ENCODE results near the gene FAM98C.
A peak's percentile ranks its signal among the peaks of the same experiment; 100 is the strongest.
"Not testable (repeated sequence)": the region's sequence is repeated elsewhere in the genome, so short reads cannot be mapped to it uniquely, and the experiment has no call there.

FAM98C gene

GRCh38 chr19:38362076-38362945, 40.6 kb upstream of the FAM98C start:
- TF ChIP-seq PAX5 (IDR thresholded peaks at IDR 0.05; ENCODE audit: insufficient read depth, low read length, severe bottlenecking) (no peak), TAF1 (IDR thresholded peaks at IDR 0.05; ENCODE audit: low read depth, low read length) (no peak), POLR2A (IDR thresholded peaks at IDR 0.05; ENCODE audit: low read depth, low read length) (no peak), POU2F2 (IDR thresholded peaks at IDR 0.05; ENCODE audit: low read depth, low read length) (no peak), SPI1 (IDR thresholded peaks at IDR 0.05; ENCODE audit: low read depth, low read length) (no peak), POLR2AphosphoS5 (IDR thresholded peaks at IDR 0.05; ENCODE audit: low read depth, low read length) (no peak)
- FAIRE-seq (peak; percentile 16), DNase-seq (ENCODE audit: insufficient read length, low spot score) (peak; percentile 72)

- FAIRE-seq; DNase-seq (ENCODE audit: insufficient read length, low spot score): not testable (repeated sequence)
These were observed 39.8 kb upstream of the FAM98C start for GRCh38 chr19:38362946-38363688.

GRCh38 chr19:38367041-38367440, 35.9 kb upstream of the FAM98C start:
- TF ChIP-seq SPI1 (IDR thresholded peaks at IDR 0.05; ENCODE audit: low read depth, low read length) (no peak), TAF1 (IDR thresholded peaks at IDR 0.05; ENCODE audit: low read depth, low read length) (no peak), POU2F2 (IDR thresholded peaks at IDR 0.05; ENCODE audit: low read depth, low read length) (no peak), PAX5 (IDR thresholded peaks at IDR 0.05; ENCODE audit: insufficient read depth, low read length, severe bottlenecking) (no peak), POLR2AphosphoS5 (IDR thresholded peaks at IDR 0.05; ENCODE audit: low read depth, low read length) (no peak), POLR2A (IDR thresholded peaks at IDR 0.05; ENCODE audit: low read depth, low read length) (no peak)
- DNase-seq (ENCODE audit: insufficient read length, low spot score) (no peak), FAIRE-seq (no peak)

- TF ChIP-seq POU2F2 (IDR thresholded peaks at IDR 0.05; ENCODE audit: low read depth, low read length), result no peak
- no peak for TF ChIP-seq TAF1 (IDR thresholded peaks at IDR 0.05; ENCODE audit: low read depth, low read length)
- TF ChIP-seq PAX5 (IDR thresholded peaks at IDR 0.05; ENCODE audit: insufficient read depth, low read length, severe bottlenecking), result no peak
- no peak for TF ChIP-seq POLR2AphosphoS5 (IDR thresholded peaks at IDR 0.05; ENCODE audit: low read depth, low read length)
- DNase-seq (ENCODE audit: insufficient read length, low spot score) (no peak), FAIRE-seq (no peak)
These were observed 33.3 kb upstream of the FAM98C start for GRCh38 chr19:38369584-38369983.

GRCh38 chr19:38370299-38370698, 32.6 kb upstream of the FAM98C start:
- DNase-seq (ENCODE audit: insufficient read length, low spot score) (no peak), FAIRE-seq (peak; percentile 31)
- no peak for TF ChIP-seq SPI1 (IDR thresholded peaks at IDR 0.05; ENCODE audit: low read depth, low read length)
- TF ChIP-seq POU2F2 (IDR thresholded peaks at IDR 0.05; ENCODE audit: low read depth, low read length), result no peak
- no peak for TF ChIP-seq TAF1 (IDR thresholded peaks at IDR 0.05; ENCODE audit: low read depth, low read length)
- no peak for TF ChIP-seq POLR2AphosphoS5 (IDR thresholded peaks at IDR 0.05; ENCODE audit: low read depth, low read length)
- no peak for TF ChIP-seq PAX5 (IDR thresholded peaks at IDR 0.05; ENCODE audit: insufficient read depth, low read length, severe bottlenecking)
- no peak for TF ChIP-seq POLR2A (IDR thresholded peaks at IDR 0.05; ENCODE audit: low read depth, low read length)

- TF ChIP-seq TAF1 (IDR thresholded peaks at IDR 0.05; ENCODE audit: low read depth, low read length) (no peak), SPI1 (IDR thresholded peaks at IDR 0.05; ENCODE audit: low read depth, low read length) (no peak)
- DNase-seq (ENCODE audit: insufficient read length, low spot score), result no peak
- no peak for FAIRE-seq
These were observed 31.8 kb upstream of the FAM98C start for GRCh38 chr19:38371081-38371480.

GRCh38 chr19:38373907-38374331, 29.0 kb upstream of the FAM98C start:
- no peak for FAIRE-seq
- TF ChIP-seq POLR2AphosphoS5 (IDR thresholded peaks at IDR 0.05; ENCODE audit: low read depth, low read length) (no peak), POLR2A (IDR thresholded peaks at IDR 0.05; ENCODE audit: low read depth, low read length) (no peak), SPI1 (IDR thresholded peaks at IDR 0.05; ENCODE audit: low read depth, low read length) (no peak), POU2F2 (IDR thresholded peaks at IDR 0.05; ENCODE audit: low read depth, low read length) (no peak), PAX5 (IDR thresholded peaks at IDR 0.05; ENCODE audit: insufficient read depth, low read length, severe bottlenecking) (no peak), TAF1 (IDR thresholded peaks at IDR 0.05; ENCODE audit: low read depth, low read length) (no peak)
- DNase-seq (ENCODE audit: insufficient read length, low spot score), result no peak

- peak; percentile 98 for DNase-seq (ENCODE audit: insufficient read length, low spot score)
- TF ChIP-seq TAF1 (IDR thresholded peaks at IDR 0.05; ENCODE audit: low read depth, low read length) (peak; percentile 99), PAX5 (IDR thresholded peaks at IDR 0.05; ENCODE audit: insufficient read depth, low read length, severe bottlenecking) (no peak), SPI1 (IDR thresholded peaks at IDR 0.05; ENCODE audit: low read depth, low read length) (peak; percentile 45), POLR2A (IDR thresholded peaks at IDR 0.05; ENCODE audit: low read depth, low read length) (peak; percentile 91), POU2F2 (IDR thresholded peaks at IDR 0.05; ENCODE audit: low read depth, low read length) (no peak; the same call in none of the 2 replicates), POLR2AphosphoS5 (IDR thresholded peaks at IDR 0.05; ENCODE audit: low read depth, low read length) (peak; percentile 90)
These were observed 28.4 kb upstream of the FAM98C start, which contains the start of gene PSMD8 for GRCh38 chr19:38374332-38375097. Gene PSMD8, plus strand, starts transcription at chr19:38374571. Its CDS starts 31 bp downstream, at chr19:38374602.

GRCh38 chr19:38375098-38375493, 27.8 kb upstream of the FAM98C start:
- no peak for TF ChIP-seq SPI1 (IDR thresholded peaks at IDR 0.05; ENCODE audit: low read depth, low read length)
- no peak for TF ChIP-seq PAX5 (IDR thresholded peaks at IDR 0.05; ENCODE audit: insufficient read depth, low read length, severe bottlenecking)
- no peak for TF ChIP-seq POLR2AphosphoS5 (IDR thresholded peaks at IDR 0.05; ENCODE audit: low read depth, low read length)
- TF ChIP-seq TAF1 (IDR thresholded peaks at IDR 0.05; ENCODE audit: low read depth, low read length), result no peak
- TF ChIP-seq POLR2A (IDR thresholded peaks at IDR 0.05; ENCODE audit: low read depth, low read length), result no peak
- TF ChIP-seq POU2F2 (IDR thresholded peaks at IDR 0.05; ENCODE audit: low read depth, low read length), result no peak
- DNase-seq (ENCODE audit: insufficient read length, low spot score) (no peak), FAIRE-seq (no peak)

More at GRCh38 chr19:38374332-38375097, 28.4 kb upstream of the FAM98C start, which contains the start of gene PSMD8:
- peak; percentile 99 for FAIRE-seq

Data from GM12891 (cell line).